PC-9 (cell line): Measurements from ENCODE around the gene NXNL2.

Experiments used
- EZH2 ChIP-seq: fragments of 200-600 bp; sonication (generic); IDR thresholded peaks from 2 replicates; pipeline ENCODE4 v1.8.0; 2017; ENCODE audit warnings: antibody characterized with exemption, low read depth
- TF ChIP-seq, protein P1 (sequence below): fragments of 200-600 bp; sonication (generic); conservative IDR thresholded peaks from 2 replicates; pipeline ENCODE4 v1.6.1; 2017; ENCODE audit warnings: mixed run types, antibody characterized with exemption, mild to moderate bottlenecking, moderate library complexity

DNA sequence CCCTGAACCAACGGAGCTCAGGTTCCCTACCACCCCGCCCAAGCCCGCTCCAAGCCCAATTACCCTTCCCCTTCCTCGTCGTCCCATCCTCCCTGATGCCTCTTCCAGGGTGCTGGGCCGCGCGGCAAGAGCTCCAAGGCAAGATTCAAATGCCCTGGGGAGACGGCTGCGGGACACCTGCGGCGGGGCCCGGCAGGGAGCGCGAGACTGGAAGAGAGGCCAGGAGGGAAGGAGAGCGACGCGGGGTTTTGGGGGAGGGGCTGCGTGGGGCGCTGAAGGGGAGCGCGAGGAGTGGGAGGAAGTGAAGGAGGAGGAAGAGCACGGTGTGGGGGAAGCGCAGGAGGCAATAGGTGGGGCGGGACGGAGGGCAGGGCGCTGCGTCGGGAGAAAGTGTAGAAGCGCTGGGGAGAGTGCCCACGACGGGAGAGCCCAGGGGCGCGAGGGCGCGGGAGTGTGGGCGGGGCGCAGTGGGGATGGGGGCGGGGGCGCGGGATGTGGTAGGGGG is 975 bp upstream of the NXNL2 start:
- TF ChIP-seq, protein P1, sequence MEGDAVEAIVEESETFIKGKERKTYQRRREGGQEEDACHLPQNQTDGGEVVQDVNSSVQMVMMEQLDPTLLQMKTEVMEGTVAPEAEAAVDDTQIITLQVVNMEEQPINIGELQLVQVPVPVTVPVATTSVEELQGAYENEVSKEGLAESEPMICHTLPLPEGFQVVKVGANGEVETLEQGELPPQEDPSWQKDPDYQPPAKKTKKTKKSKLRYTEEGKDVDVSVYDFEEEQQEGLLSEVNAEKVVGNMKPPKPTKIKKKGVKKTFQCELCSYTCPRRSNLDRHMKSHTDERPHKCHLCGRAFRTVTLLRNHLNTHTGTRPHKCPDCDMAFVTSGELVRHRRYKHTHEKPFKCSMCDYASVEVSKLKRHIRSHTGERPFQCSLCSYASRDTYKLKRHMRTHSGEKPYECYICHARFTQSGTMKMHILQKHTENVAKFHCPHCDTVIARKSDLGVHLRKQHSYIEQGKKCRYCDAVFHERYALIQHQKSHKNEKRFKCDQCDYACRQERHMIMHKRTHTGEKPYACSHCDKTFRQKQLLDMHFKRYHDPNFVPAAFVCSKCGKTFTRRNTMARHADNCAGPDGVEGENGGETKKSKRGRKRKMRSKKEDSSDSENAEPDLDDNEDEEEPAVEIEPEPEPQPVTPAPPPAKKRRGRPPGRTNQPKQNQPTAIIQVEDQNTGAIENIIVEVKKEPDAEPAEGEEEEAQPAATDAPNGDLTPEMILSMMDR, result no peak
- TF ChIP-seq EZH2, result no peak
